SU-DHL-6 (cell line): ENCODE results near the gene DLG3.

Experiments
- CTCF ChIP-seq: fragments of 200-600 bp; sonication (generic); IDR thresholded peaks from one replicate; pipeline ENCODE4 v1.5.1; 2017; ENCODE audit warnings: antibody characterized with exemption, mild to moderate bottlenecking, low read length, moderate library complexity; ENCODE audit not compliant: insufficient read depth, poor library complexity, severe bottlenecking
- EZH2phosphoT487 ChIP-seq: fragments of 200-600 bp; sonication (generic), shearing (Covaris generic); conservative IDR thresholded peaks from 2 replicates; pipeline ENCODE4 v1.6.1; 2018; ENCODE audit warnings: mild to moderate bottlenecking, antibody characterized with exemption, low read length, moderate library complexity, mixed read lengths

GRCh38 chrX:70429759-70430158 lies 14.9 kb upstream of the DLG3 start:
- TF ChIP-seq CTCF: no peak
- no peak for TF ChIP-seq EZH2phosphoT487
